Astrocyte (in vitro differentiated cells and primary cell): ENCODE measurements around the gene PLEKHO1. TPM values are rescaled to one million over a fixed set of nuclear protein-coding genes. Genes with fewer than 3 reads are reported as not detected.

Source experiments
- DNase-seq: peaks from one replicate; pipeline ENCODE4 v3.0.0-alpha.2; 2010; ENCODE audit warnings: low read depth
- FAIRE-seq: peaks from 2 replicates; lab custom pipeline; 2011; peaks lifted over from hg19 to GRCh38; lab: Jason Lieb, UNC
- H2AFZ ChIP-seq: 2 replicates; pipeline ENCODE4 v1.6.0; 2012; ENCODE audit warnings: low read depth, low read length, inconsistent platforms
- H3K27ac ChIP-seq: 2 replicates; pipeline ENCODE4 v1.5.1; 2011; ENCODE audit warnings: low read depth, low read length, inconsistent platforms
- H3K27me3 ChIP-seq: 2 replicates; pipeline ENCODE4 v1.6.0; 2011; ENCODE audit warnings: low read length, inconsistent platforms; ENCODE audit not compliant: insufficient read depth
- H3K36me3 ChIP-seq: 2 replicates; pipeline ENCODE4 v1.5.1; 2011; ENCODE audit warnings: low read length, inconsistent platforms; ENCODE audit not compliant: insufficient read depth
- H3K4me1 ChIP-seq: 2 replicates; pipeline ENCODE4 v1.5.1; 2011; ENCODE audit warnings: low read length, inconsistent platforms; ENCODE audit not compliant: insufficient read depth
- H3K4me2 ChIP-seq: 2 replicates; pipeline ENCODE4 v1.6.0; 2012; ENCODE audit warnings: low read length, inconsistent platforms
- H3K4me3 ChIP-seq: 2 replicates; pipeline ENCODE4 v1.5.1; 2011; ENCODE audit warnings: low read depth, mild to moderate bottlenecking, low read length, inconsistent platforms; ENCODE audit not compliant: insufficient read depth
- H3K79me2 ChIP-seq: 2 replicates; pipeline ENCODE4 v1.6.0; 2012; ENCODE audit warnings: mild to moderate bottlenecking, low read length, inconsistent platforms; ENCODE audit not compliant: insufficient read depth
- H3K9ac ChIP-seq: 2 replicates; pipeline ENCODE4 v1.6.0; 2012; ENCODE audit warnings: mild to moderate bottlenecking, low read length, inconsistent platforms
- H3K9me3 ChIP-seq: 2 replicates; pipeline ENCODE4 v1.5.1; 2012; ENCODE audit warnings: low read depth, mild to moderate bottlenecking, low read length, inconsistent platforms; ENCODE audit not compliant: insufficient read depth
- H4K20me1 ChIP-seq: 2 replicates; pipeline ENCODE4 v1.6.0; 2012; ENCODE audit warnings: low read length, inconsistent platforms; ENCODE audit not compliant: insufficient read depth
- H3K27ac Mint-ChIP-seq: one replicate; pipeline ENCODE4 v1.8.0; 2021; ENCODE audit warnings: mild to moderate bottlenecking, mixed read lengths; ENCODE audit not compliant: unreplicated experiment
- H3K27me3 Mint-ChIP-seq: one replicate; pipeline ENCODE4 v1.8.0; 2021; ENCODE audit warnings: low read depth, mixed read lengths; ENCODE audit not compliant: unreplicated experiment
- H3K36me3 Mint-ChIP-seq: one replicate; pipeline ENCODE4 v1.8.0; 2021; ENCODE audit warnings: low read depth, mixed read lengths; ENCODE audit not compliant: unreplicated experiment
- H3K4me1 Mint-ChIP-seq: one replicate; pipeline ENCODE4 v1.8.0; 2021; ENCODE audit warnings: low read depth, mixed read lengths; ENCODE audit not compliant: unreplicated experiment
- H3K4me3 Mint-ChIP-seq: one replicate; pipeline ENCODE4 v1.8.0; 2021; ENCODE audit warnings: mild to moderate bottlenecking, moderate library complexity, mixed read lengths; ENCODE audit not compliant: unreplicated experiment
- H3K9me3 Mint-ChIP-seq: one replicate; pipeline ENCODE4 v1.8.0; 2021; ENCODE audit warnings: mild to moderate bottlenecking, mixed read lengths; ENCODE audit not compliant: unreplicated experiment
- EZH2 ChIP-seq: IDR thresholded peaks from 2 replicates; pipeline ENCODE4 v1.6.1; 2012; ENCODE audit warnings: mild to moderate bottlenecking, low read length, inconsistent platforms; ENCODE audit not compliant: insufficient read depth
- total RNA-seq: library from RNA; stranded (reverse); gene quantifications from 2 replicates; pipeline ENCODE4 v1.2.1, GENCODE V29; 2021
- TF ChIP-seq, protein P1 (sequence below): IDR thresholded peaks from 2 replicates; pipeline ENCODE4 v1.5.1; 2011; ENCODE audit warnings: low read depth, mild to moderate bottlenecking, inconsistent platforms, low read length, moderate library complexity; ENCODE audit not compliant: insufficient read depth

PLEKHO1 gene
- total RNA-seq, 1 donor from 2014 or later, result 63.7 TPM

DNA sequence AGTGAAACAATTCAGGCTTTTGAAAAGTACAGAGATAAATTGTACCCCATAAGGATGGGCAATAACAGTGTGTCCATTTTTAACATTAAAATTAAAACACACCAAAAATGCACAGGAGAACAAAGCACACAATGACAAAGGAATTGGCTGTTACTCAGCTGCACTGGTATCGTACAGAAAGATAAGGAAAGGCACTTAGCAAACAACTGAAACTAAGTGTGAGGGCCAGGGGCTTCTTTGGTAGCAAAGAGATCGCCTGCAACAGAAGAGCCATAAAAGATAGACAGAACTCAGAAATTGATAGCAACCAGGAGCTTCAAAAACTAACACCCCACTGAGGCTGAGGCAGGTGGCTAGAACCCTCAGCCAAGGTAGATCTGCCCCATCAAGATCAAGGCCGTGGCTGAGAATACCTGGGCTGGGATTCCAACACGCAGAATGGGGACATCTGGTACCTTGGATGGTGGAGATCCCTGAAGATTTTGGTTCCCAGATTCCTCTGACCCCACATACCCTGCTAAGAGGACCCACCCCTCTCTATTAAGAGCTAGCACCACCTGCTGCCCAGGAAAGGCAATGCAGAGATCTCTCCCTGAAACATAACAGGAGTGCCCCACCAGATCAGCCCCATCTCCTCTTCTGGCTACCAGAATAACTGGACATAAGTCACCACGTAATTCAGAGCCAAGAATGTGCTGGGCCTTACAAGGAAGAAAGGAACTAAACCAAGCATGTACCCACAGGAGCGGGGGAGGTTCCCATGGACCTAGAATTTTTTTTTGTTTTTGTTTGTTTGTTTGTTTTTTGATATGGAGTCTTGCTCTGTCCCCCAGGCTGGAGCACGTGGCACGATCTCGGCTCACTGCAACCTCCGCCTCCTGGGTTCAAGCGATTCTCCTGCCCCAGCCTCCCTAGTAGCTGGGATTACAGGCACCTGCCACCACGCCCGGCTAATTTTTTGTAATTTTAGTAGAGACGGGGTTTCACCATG is 16.2 kb downstream of the PLEKHO1 start:
- Histone ChIP-seq H3K79me2 (no peaks in the 10 kb centered on the region), H3K27ac (no peak overlapping the region), H3K9ac (no peak overlapping the region), H2AFZ (no peak overlapping the region), H3K9me3 (no peaks in the 10 kb centered on the region), H3K4me2 (no peak overlapping the region), H3K4me1 (peaks cover 30% of the 10 kb centered on the region), H3K36me3 (peaks cover 8% of the 10 kb centered on the region), H4K20me1 (no peaks in the 10 kb centered on the region), H3K27me3 (no peaks in the 10 kb centered on the region), H3K4me3 (no peak overlapping the region)
- no peak for DNase-seq
- H3K9me3 Mint-ChIP-seq, result no peaks in the 10 kb centered on the region
- no peak overlapping the region for H3K27ac Mint-ChIP-seq
- no peak overlapping the region for H3K4me3 Mint-ChIP-seq
- H3K27me3 Mint-ChIP-seq, result no peaks in the 10 kb centered on the region
- FAIRE-seq, result no peak
- TF ChIP-seq, protein P1, sequence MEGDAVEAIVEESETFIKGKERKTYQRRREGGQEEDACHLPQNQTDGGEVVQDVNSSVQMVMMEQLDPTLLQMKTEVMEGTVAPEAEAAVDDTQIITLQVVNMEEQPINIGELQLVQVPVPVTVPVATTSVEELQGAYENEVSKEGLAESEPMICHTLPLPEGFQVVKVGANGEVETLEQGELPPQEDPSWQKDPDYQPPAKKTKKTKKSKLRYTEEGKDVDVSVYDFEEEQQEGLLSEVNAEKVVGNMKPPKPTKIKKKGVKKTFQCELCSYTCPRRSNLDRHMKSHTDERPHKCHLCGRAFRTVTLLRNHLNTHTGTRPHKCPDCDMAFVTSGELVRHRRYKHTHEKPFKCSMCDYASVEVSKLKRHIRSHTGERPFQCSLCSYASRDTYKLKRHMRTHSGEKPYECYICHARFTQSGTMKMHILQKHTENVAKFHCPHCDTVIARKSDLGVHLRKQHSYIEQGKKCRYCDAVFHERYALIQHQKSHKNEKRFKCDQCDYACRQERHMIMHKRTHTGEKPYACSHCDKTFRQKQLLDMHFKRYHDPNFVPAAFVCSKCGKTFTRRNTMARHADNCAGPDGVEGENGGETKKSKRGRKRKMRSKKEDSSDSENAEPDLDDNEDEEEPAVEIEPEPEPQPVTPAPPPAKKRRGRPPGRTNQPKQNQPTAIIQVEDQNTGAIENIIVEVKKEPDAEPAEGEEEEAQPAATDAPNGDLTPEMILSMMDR, result peak; percentile 76
- TF ChIP-seq EZH2, result no peak
- peaks cover 35% of the 10 kb centered on the region for H3K4me1 Mint-ChIP-seq
- peaks cover 5% of the 10 kb centered on the region for H3K36me3 Mint-ChIP-seq

DNA sequence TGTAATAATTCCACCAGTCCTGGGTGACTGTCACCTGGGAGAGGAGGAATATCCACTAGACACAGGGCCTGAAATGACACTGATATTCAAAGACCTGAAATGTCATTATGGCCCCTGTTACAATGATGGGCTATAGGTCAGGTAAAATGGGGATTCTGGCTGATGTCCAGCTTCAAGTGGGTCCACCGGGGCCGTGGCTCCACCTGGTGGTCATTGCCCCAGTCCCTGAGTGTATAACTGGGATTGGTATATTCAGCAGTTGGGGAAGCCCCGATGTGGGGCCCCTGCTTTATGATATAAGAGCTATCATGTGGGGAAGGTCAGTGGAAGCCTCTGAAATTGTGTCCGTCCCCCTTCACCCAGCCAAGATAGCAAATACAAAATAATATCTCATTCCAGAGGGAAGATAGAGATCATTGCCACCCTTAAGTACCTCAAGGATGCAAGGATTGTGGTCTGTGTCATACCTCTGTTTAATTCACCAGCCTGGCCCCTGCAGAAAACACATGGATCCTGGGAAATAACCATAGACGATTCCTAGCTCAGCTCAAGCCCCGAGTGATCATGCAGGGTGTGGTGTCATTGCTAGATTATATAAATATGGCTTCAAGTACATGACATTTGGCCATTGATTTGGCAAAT is 19.4 kb downstream of the PLEKHO1 start:
- H3K27me3 ChIP-seq, result no peaks in the 10 kb centered on the region
- H3K9ac ChIP-seq, result no peak overlapping the region
- Mint-ChIP-seq H3K4me3 (no peak overlapping the region), H3K4me1 (peaks cover 21% of the 10 kb centered on the region), H3K36me3 (no peaks in the 10 kb centered on the region), H3K27ac (no peak overlapping the region), H3K27me3 (no peaks in the 10 kb centered on the region), H3K9me3 (no peaks in the 10 kb centered on the region)
- FAIRE-seq (no peak), DNase-seq (no peak)
- no peak overlapping the region for H3K4me2 ChIP-seq
- H2AFZ ChIP-seq, result no peak overlapping the region
- no peaks in the 10 kb centered on the region for H3K9me3 ChIP-seq
- no peak overlapping the region for H3K27ac ChIP-seq
- no peak overlapping the region for H3K4me3 ChIP-seq
- H3K79me2 ChIP-seq, result no peaks in the 10 kb centered on the region
- no peaks in the 10 kb centered on the region for H4K20me1 ChIP-seq
- H3K36me3 ChIP-seq, result no peaks in the 10 kb centered on the region
- H3K4me1 ChIP-seq, result peaks cover 7% of the 10 kb centered on the region
- TF ChIP-seq EZH2, result no peak
- TF ChIP-seq, protein P1, result peak; percentile 74
